ENCODE data around the gene HTT-AS. TPM values are rescaled to one million over a fixed set of nuclear protein-coding genes. Genes with fewer than 3 reads are reported as not detected.

The HTT-AS gene
- total RNA-seq, 1 experiment from 2014 or later, result not detected

GRCh38 chr4:3030566-3031356, 43.6 kb downstream of the HTT-AS start:
- no peak for DNase-seq (ENCODE audit: low read depth)

GRCh38 chr4:3029464-3029863, 44.9 kb downstream of the HTT-AS start:
- no peak for DNase-seq (ENCODE audit: low read depth)

- DNase-seq (ENCODE audit: low read depth), result no peak
Observed at GRCh38 chr4:3026540-3026939, 47.8 kb downstream of the HTT-AS start.

- no peak for DNase-seq (ENCODE audit: low read depth)
Observed at GRCh38 chr4:3025881-3026280, 48.5 kb downstream of the HTT-AS start.

- no peak for DNase-seq (ENCODE audit: low read depth)
Observed at GRCh38 chr4:3022651-3023050, 51.7 kb downstream of the HTT-AS start.

GRCh38 chr4:3022112-3022511, 52.2 kb downstream of the HTT-AS start:
- no peak for DNase-seq (ENCODE audit: low read depth)

GRCh38 chr4:3021627-3022026, 52.7 kb downstream of the HTT-AS start:
- DNase-seq (ENCODE audit: low read depth), result no peak

- no peak for DNase-seq (ENCODE audit: low read depth)
Observed at GRCh38 chr4:3021127-3021526, 53.2 kb downstream of the HTT-AS start.

GRCh38 chr4:3019145-3019846, 55.0 kb downstream of the HTT-AS start:
- DNase-seq (ENCODE audit: low read depth), result no peak

GRCh38 chr4:3017504-3017903, 56.8 kb downstream of the HTT-AS start:
- peak; percentile 91 for DNase-seq (ENCODE audit: low read depth)

- peak; percentile 54 for DNase-seq (ENCODE audit: low read depth)
Observed at GRCh38 chr4:3016961-3017360, 57.4 kb downstream of the HTT-AS start.

- no peak for DNase-seq (ENCODE audit: low read depth)
Observed at GRCh38 chr4:3013839-3014350, 60.4 kb downstream of the HTT-AS start.

Other genes starting within 250 kb of the HTT-AS start
- 142 and 149 TPM in 2 replicates for gene ADD1, start 230.7 kb downstream of the HTT-AS start, total RNA-seq (2014; rRNA removed)
- gene NOP14, start 111.1 kb downstream of the HTT-AS start, total RNA-seq (2014; rRNA removed), result 23.3 and 33.1 TPM in 2 replicates
- gene GRK4, start 111.0 kb downstream of the HTT-AS start, total RNA-seq (2014; rRNA removed), result 4.7 and 6.7 TPM in 2 replicates
- 12.8 and 19.4 TPM in 2 replicates for gene HTT, start 143 bp upstream of the HTT-AS start, total RNA-seq (2014; rRNA removed)
- 0.06 and 0.19 TPM in 2 replicates for gene MSANTD1, start 174.6 kb upstream of the HTT-AS start, total RNA-seq (2014; rRNA removed)
- 22.1 and 24.5 TPM in 2 replicates for gene RGS12, start 218.5 kb upstream of the HTT-AS start, total RNA-seq (2014; rRNA removed)